ENCODE measurements around the gene NKX3-2.

Gene NKX3-2

DNA sequence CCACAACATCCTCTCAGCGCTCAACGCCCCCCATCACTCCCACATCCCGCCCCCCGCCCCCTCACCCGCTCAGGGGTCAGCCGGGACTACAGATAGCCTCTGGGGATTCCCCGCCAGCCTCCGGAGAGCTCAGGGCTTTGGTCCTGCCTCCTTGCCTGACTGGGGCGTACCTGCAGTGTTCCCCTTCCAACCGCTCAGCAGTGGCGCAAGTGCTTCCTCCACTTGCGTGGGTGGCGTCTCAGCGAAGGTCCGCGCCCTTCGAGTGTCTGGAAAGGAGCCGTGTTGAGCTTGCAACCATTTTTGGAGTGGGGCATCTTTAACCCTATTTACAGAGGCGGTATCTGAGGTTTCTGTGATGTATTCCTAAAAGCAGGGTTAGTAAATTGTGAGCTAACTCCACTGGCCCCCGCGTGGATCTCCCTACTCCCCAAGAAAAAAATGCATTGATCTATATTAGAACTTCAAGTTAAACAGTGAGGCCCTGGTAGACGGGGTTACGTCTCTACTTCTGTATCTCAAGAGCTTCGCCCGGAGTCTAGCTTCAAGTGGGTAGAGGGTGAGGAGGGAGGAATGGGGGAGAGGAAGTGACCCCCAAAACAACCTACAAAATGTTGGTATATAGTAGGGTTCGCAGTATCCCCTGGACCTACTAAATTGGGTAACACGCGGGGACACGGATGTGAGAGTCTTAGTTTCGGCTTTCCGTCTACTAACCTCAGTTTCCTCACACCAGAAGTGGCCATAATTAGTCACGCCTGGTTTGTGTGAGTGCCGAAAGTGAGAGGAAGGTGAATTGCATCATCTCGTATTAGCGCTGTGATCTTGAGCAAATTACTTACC lies 16.1 kb downstream of the NKX3-2 start:
- Histone ChIP-seq H3K9me3 (peaks cover 12% of the 10 kb centered on the region), H3K27me3 (peaks cover 100% of the 10 kb centered on the region), H3K36me3 (no peaks in the 10 kb centered on the region), H3K4me3 (ENCODE audit: low read depth in 1 of 2, low read length in 1 of 2) (no peak overlapping the region), H3K27ac (no peak overlapping the region), H3K4me1 (ENCODE audit: control insufficient read depth in 1 of 2, insufficient read depth in 1 of 2, low read depth in 1 of 2, low read length in 1 of 2) (peaks cover 37 to 38% of the 10 kb centered on the region in 2 experiments)
- TF ChIP-seq, protein P1, sequence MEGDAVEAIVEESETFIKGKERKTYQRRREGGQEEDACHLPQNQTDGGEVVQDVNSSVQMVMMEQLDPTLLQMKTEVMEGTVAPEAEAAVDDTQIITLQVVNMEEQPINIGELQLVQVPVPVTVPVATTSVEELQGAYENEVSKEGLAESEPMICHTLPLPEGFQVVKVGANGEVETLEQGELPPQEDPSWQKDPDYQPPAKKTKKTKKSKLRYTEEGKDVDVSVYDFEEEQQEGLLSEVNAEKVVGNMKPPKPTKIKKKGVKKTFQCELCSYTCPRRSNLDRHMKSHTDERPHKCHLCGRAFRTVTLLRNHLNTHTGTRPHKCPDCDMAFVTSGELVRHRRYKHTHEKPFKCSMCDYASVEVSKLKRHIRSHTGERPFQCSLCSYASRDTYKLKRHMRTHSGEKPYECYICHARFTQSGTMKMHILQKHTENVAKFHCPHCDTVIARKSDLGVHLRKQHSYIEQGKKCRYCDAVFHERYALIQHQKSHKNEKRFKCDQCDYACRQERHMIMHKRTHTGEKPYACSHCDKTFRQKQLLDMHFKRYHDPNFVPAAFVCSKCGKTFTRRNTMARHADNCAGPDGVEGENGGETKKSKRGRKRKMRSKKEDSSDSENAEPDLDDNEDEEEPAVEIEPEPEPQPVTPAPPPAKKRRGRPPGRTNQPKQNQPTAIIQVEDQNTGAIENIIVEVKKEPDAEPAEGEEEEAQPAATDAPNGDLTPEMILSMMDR (IDR thresholded peaks at IDR 0.05): no peak

DNA sequence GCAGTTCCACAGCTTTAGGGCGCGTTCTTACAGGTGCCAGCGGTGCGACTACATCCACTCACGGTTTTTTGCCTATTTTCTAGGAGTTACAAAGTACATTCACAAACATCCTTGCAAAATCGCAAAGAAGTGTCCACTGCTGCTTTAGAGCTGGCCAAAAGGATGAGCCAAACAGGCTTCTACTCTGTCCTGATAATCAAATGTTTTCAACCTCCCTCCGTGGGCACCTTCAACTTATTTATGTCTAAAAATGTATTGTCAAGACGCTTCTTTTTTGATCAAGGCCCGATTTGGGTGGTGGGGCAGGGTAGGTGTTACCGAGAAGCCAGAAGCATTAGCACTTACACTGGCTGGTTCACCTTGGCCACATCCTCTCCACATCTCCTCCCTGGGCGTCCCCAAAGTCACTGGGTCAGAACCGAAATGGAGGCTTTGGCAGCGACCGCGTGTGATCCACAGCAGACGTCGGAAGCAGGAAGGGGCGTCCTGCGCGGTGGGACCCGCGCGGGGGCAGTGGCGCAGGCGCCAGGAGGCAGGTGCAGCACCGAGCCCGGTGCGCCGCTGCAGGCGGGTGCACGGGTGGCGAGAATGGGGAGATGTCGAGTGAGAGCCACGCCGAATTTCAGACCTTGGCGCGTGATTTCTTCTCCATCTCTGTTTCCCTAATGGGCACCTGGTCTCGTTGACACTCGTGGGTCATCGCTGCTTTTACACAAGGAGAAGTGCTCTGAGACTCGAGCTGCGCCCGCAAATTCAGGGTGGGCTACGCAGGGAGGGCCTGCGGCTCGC lies 16.9 kb downstream of the NKX3-2 start:
- Histone ChIP-seq H3K27ac (no peak overlapping the region), H3K4me1 (ENCODE audit: control insufficient read depth in 1 of 2, insufficient read depth in 1 of 2, low read depth in 1 of 2, low read length in 1 of 2) (peaks cover 37 to 38% of the 10 kb centered on the region in 2 experiments), H3K27me3 (peaks cover 100% of the 10 kb centered on the region), H3K9me3 (peaks cover 12% of the 10 kb centered on the region), H3K4me3 (ENCODE audit: low read depth in 1 of 2, low read length in 1 of 2) (no peak overlapping the region), H3K36me3 (no peaks in the 10 kb centered on the region)
- TF ChIP-seq, protein P1 (IDR thresholded peaks at IDR 0.05): no peak

DNA sequence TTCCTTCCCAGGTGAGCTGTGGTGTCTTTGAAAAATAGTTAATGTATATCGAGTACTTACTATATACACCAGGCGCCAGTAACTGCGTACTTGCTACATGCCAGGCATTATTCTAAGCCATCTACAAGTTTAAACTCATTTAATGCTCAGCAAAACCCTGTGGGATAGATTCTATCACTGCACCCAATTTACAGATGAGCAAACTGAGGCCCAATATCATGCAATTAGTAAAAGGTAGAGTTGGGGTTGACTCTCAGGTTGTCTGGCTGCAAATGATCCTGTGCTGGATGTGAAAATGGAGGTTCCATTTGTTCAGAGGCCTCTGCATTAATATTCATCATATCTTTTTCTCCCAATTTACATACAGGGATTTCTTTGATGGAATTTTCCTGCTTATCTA lies 17.6 kb downstream of the NKX3-2 start:
- Histone ChIP-seq H3K4me1 (ENCODE audit: control insufficient read depth in 1 of 2, insufficient read depth in 1 of 2, low read depth in 1 of 2, low read length in 1 of 2) (peaks cover 36 to 37% of the 10 kb centered on the region in 2 experiments), H3K4me3 (ENCODE audit: low read depth in 1 of 2, low read length in 1 of 2) (no peak overlapping the region), H3K9me3 (peaks cover 12% of the 10 kb centered on the region), H3K36me3 (no peaks in the 10 kb centered on the region), H3K27ac (no peak overlapping the region), H3K27me3 (peaks cover 100% of the 10 kb centered on the region)
- TF ChIP-seq, protein P1 (IDR thresholded peaks at IDR 0.05): no peak

DNA sequence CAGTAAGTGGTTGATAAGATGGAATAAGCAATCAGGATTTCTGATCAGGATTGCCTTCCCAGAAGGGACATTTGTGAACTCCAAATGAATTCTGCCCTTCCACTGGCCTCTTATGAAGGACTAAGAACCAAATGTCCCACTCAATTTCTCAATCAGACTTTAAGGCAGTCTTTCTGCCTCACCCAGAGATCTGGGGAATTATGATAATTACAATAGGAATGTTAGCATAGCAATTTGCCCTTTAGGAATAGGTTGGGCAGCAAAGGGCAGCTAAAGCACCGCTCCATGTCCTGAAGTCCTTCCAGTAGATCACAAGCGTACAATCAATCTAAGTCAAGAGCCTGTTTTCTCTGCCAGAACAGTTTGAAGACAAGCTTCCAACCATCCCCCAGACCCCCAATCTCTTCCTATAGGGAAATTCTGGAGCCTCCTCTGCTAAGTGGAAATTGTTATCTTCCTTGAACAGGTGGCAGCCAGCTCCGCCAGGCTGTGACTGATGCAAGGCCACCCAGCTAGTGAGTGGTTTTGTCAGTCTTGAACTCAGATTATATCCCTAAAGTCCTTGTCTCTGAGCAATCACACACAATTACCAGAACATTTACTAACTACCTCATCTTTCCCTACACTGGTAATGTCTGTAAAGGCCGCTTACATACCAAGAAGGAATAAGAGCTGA lies 18.6 kb downstream of the NKX3-2 start:
- Histone ChIP-seq H3K36me3 (no peaks in the 10 kb centered on the region), H3K9me3 (peaks cover 12% of the 10 kb centered on the region), H3K27ac (no peak overlapping the region), H3K27me3 (peaks cover 100% of the 10 kb centered on the region), H3K4me3 (ENCODE audit: low read depth in 1 of 2, low read length in 1 of 2) (no peak overlapping the region), H3K4me1 (ENCODE audit: control insufficient read depth in 1 of 2, insufficient read depth in 1 of 2, low read depth in 1 of 2, low read length in 1 of 2) (peaks cover 27% of the 10 kb centered on the region in 2 experiments)
- TF ChIP-seq, protein P1 (IDR thresholded peaks at IDR 0.05): no peak

DNA sequence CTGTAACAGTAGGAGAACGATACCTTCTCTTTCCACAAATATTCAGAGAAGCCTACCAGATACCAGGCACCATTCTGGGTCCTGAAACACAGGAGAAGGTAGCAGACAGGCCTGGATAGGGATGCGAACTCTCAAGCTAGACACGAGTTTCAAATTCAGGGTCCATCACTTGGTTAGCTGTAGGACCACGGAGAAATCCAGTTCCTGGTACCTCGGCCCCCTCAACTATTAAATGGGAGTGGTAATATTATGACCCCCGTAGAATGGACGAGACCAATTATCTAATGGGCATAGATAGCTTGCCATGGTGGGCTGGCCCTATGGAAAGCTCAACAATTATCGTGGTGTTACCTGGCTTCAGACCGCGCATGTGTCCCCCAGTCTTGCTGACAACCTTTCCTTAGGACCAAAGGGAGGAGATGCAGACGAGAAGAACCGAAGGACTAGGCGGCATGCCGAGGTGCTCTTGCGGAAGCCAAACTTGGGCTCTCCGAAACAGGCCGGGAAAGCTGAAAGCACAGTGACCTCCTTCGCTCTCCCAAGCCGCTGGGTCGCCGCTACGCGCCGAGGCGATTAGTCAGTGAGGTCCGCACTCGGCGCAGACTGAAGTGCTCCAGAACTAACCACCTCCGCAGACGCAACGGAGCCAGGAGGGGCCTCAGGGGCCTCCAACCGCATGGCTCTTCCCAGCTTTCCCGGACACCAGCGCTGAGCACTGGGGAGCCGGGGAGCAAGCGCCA lies 19.6 kb downstream of the NKX3-2 start:
- peaks cover 12% of the 10 kb centered on the region for H3K9me3 ChIP-seq
- H3K27ac ChIP-seq: no peak overlapping the region
- no peak overlapping the region for H3K4me3 ChIP-seq (ENCODE audit: low read depth in 1 of 2, low read length in 1 of 2)
- no peaks in the 10 kb centered on the region for H3K36me3 ChIP-seq
- H3K4me1 ChIP-seq (ENCODE audit: control insufficient read depth in 1 of 2, insufficient read depth in 1 of 2, low read depth in 1 of 2, low read length in 1 of 2): peaks cover 20 to 24% of the 10 kb centered on the region in 2 experiments
- H3K27me3 ChIP-seq: peaks cover 100% of the 10 kb centered on the region
- TF ChIP-seq, protein P1 (IDR thresholded peaks at IDR 0.05): no peak
